ENCODE data around the gene ANK3. TPM values are rescaled to one million over a fixed set of nuclear protein-coding genes. Genes with fewer than 3 reads are reported as not detected.

ANK3 gene
- total RNA-seq, 2 experiments from 2014 or later: 60.5 to 61.9 TPM

GRCh38 chr10:60430836-60431597 is 41.3 kb upstream of the ANK3 start:
- Histone ChIP-seq H3K9me3 (ENCODE audit: control insufficient read depth in 1 of 2, insufficient read depth in 1 of 2, low read length in 2 of 2) (no peaks in the 10 kb centered on the region), H3K27ac (ENCODE audit: low read depth in 1 of 2, low read length in 2 of 2) (no peak overlapping the region), H3K27me3 (ENCODE audit: control insufficient read depth in 1 of 2, insufficient read depth in 2 of 2, low read length in 2 of 2) (no peaks in the 10 kb centered on the region), H3K36me3 (ENCODE audit: insufficient read depth, low read length) (no peaks in the 10 kb centered on the region), H3K4me3 (ENCODE audit: low read length) (no peak overlapping the region), H3K4me1 (ENCODE audit: insufficient read depth, low read length) (no peaks in the 10 kb centered on the region)
- Mint-ChIP-seq H3K36me3 (ENCODE audit: low read depth) (peaks cover 8% of the 10 kb centered on the region), H3K4me3 (no peak overlapping the region), H3K4me1 (ENCODE audit: low read depth) (no peaks in the 10 kb centered on the region), H3K9me3 (no peaks in the 10 kb centered on the region), H3K27ac (no peak overlapping the region), H3K27me3 (no peaks in the 10 kb centered on the region)
- POLR2A ChIA-PET: no interaction called here
- TF ChIP-seq CTCF (IDR thresholded peaks at IDR 0.05): no peak
- CTCF ChIA-PET: no interaction called here
- intact Hi-C loops (cut with DNase I, micrococcal nuclease): loop anchor here in 1 of 2 experiments (10.0 kb wide), 2 partner anchors 226 to 316 kb away; no protein-coding TSS in a partner anchor
- ATAC-seq (ENCODE audit: poor library complexity) (no peak), DNase-seq (no peak)

- intact Hi-C loops (cut with DNase I, micrococcal nuclease): loop anchor here in 1 of 2 experiments (10.0 kb wide), 2 partner anchors 225 to 315 kb away; no protein-coding TSS in a partner anchor
- Mint-ChIP-seq H3K27ac (no peak overlapping the region), H3K27me3 (no peaks in the 10 kb centered on the region), H3K4me3 (no peak overlapping the region), H3K36me3 (ENCODE audit: low read depth) (peaks cover 8% of the 10 kb centered on the region), H3K4me1 (ENCODE audit: low read depth) (no peaks in the 10 kb centered on the region), H3K9me3 (no peaks in the 10 kb centered on the region)
- POLR2A ChIA-PET: interaction anchor here (0.9 kb wide), 1 partner anchor 10 kb away, joined by 3 read pairs; no protein-coding TSS in a partner anchor
- CTCF ChIA-PET: no interaction called here
- Histone ChIP-seq H3K4me3 (ENCODE audit: low read length) (no peak overlapping the region), H3K9me3 (ENCODE audit: control insufficient read depth in 1 of 2, insufficient read depth in 1 of 2, low read length in 2 of 2) (no peaks in the 10 kb centered on the region), H3K27me3 (ENCODE audit: control insufficient read depth in 1 of 2, insufficient read depth in 2 of 2, low read length in 2 of 2) (no peaks in the 10 kb centered on the region), H3K27ac (ENCODE audit: low read depth in 1 of 2, low read length in 2 of 2) (no peak overlapping the region), H3K4me1 (ENCODE audit: insufficient read depth, low read length) (no peaks in the 10 kb centered on the region), H3K36me3 (ENCODE audit: insufficient read depth, low read length) (no peaks in the 10 kb centered on the region)
- TF ChIP-seq CTCF (IDR thresholded peaks at IDR 0.05): no peak
- DNase-seq (no peak), ATAC-seq (ENCODE audit: poor library complexity) (no peak)
Observed at GRCh38 chr10:60430017-60430416, 40.3 kb upstream of the ANK3 start.

- POLR2A ChIA-PET: interaction anchor here (0.9 kb wide), 1 partner anchor 10 kb away, joined by 3 read pairs; no protein-coding TSS in a partner anchor
- no peak for ATAC-seq (ENCODE audit: poor library complexity)
- Mint-ChIP-seq H3K27ac (no peak overlapping the region), H3K27me3 (no peaks in the 10 kb centered on the region), H3K4me3 (no peak overlapping the region), H3K4me1 (ENCODE audit: low read depth) (no peaks in the 10 kb centered on the region), H3K9me3 (no peaks in the 10 kb centered on the region), H3K36me3 (ENCODE audit: low read depth) (peaks cover 8% of the 10 kb centered on the region)
- CTCF ChIA-PET: no interaction called here
- Histone ChIP-seq H3K27ac (ENCODE audit: low read depth in 1 of 2, low read length in 2 of 2) (no peak overlapping the region), H3K4me1 (ENCODE audit: insufficient read depth, low read length) (no peaks in the 10 kb centered on the region), H3K9me3 (ENCODE audit: control insufficient read depth in 1 of 2, insufficient read depth in 1 of 2, low read length in 2 of 2) (no peaks in the 10 kb centered on the region), H3K36me3 (ENCODE audit: insufficient read depth, low read length) (no peaks in the 10 kb centered on the region), H3K4me3 (ENCODE audit: low read length) (no peak overlapping the region), H3K27me3 (ENCODE audit: control insufficient read depth in 1 of 2, insufficient read depth in 2 of 2, low read length in 2 of 2) (no peaks in the 10 kb centered on the region)
- TF ChIP-seq CTCF (IDR thresholded peaks at IDR 0.05): no peak
- intact Hi-C loops (cut with DNase I, micrococcal nuclease): loop anchor here in 1 of 2 experiments (5.0 kb wide), 1 partner anchor 602 kb away; no protein-coding TSS in a partner anchor
- no peak for DNase-seq
Observed at GRCh38 chr10:60429084-60429849, 39.6 kb upstream of the ANK3 start.
